ENCODE data around the gene TOMT.
"Not testable (repeated sequence)": the region's sequence is repeated elsewhere in the genome, so short reads cannot be mapped to it uniquely, and the experiment has no call there.

TOMT gene

GRCh38 chr11:72127923-72128322, 22.2 kb downstream of the TOMT start:
- DNase-seq (ENCODE audit: low read depth), result no peak

DNA sequence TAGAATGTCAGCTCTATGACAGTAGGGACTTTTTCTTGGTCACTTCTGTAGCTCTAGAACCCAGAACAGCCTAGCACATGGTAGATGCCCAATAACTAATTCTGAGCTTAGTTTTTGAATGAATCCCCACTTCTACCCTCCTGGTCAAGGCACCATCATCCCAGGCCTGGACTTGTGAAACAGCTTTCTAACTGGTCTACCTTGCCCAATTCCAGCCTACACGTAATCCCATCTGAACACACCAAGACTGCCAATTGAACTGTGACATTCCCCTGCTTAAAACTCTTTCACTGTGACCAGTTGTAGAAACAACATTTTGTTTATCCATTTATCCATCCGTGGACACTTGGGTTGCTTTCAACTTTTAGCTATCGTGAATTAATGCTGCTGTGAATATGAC, 23.7 kb downstream of the TOMT start:
- no peak for DNase-seq (ENCODE audit: low read depth)

DNA sequence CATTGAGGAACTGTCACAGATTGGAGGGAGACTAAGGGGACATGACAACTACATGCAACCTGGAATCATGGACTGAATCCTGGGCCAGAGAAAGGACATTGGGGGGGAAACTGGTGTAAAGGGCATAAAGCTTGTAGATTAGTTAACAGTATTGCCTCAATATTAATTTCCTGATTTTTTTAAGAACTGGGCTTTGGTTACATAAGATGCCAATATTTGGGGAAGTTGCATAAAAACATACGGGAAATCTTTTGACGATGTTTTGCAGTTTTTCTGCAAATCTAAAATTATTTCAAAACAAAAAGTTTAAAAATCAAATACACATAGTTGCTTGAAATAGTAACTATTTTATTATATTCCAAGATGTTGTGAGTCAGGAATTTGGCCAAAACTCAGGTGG, 26.9 kb downstream of the TOMT start:
- DNase-seq (ENCODE audit: low read depth), result no peak

DNA sequence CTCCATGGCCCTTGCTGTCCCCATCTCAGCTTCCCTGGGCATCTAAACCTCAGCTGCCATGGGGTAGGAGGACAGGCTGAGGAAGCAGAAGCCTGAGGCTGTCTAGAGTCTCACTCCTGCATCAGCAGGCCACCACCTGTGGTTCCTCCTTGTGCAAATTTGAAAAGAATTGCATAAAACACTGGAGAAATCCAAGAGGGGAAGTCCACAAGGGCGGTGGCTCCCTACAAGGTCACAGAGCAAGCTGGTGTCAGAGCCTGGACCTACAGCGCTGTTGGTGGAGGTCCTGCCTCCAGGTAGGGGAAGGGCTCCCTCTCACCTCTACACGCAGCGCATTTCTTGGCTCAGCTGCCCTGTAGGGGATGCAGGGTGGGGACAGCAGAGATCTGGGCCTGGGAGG, 29.7 kb downstream of the TOMT start, which contains the start of gene FOLR3:
FOLR3 (plus strand) TSS at position 253 of the 400 bp plus-strand sequence. CDS start 228 bp downstream, outside the sequence.
- not testable (repeated sequence) for DNase-seq (ENCODE audit: low read depth)

- DNase-seq (ENCODE audit: low read depth), result no peak
Measured at GRCh38 chr11:72135891-72136683, 30.4 kb downstream of the TOMT start.

- no peak for DNase-seq (ENCODE audit: low read depth)
Measured at GRCh38 chr11:72136684-72137262, 31.0 kb downstream of the TOMT start.

DNA sequence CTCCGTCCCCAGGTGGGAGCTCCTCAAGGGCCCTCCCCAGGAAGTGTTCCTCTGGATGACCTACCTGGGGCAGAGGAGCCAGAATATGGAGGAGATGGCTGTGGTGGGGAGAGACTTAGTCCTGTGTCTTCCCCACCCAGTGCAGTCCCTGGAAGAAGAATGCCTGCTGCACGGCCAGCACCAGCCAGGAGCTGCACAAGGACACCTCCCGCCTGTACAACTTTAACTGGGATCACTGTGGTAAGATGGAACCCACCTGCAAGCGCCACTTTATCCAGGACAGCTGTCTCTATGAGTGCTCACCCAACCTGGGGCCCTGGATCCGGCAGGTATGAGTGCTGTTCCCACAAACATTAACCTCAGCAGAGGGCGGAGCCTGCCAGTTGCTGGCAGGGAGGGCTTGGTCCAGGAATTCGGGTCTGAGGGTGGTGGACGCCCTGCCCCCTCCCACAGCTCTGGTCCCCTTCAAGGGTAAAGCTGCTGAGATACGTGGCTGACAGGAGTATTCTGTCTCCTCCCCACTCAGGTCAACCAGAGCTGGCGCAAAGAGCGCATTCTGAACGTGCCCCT, 33.2 kb downstream of the TOMT start:
- no peak for DNase-seq (ENCODE audit: low read depth)

DNA sequence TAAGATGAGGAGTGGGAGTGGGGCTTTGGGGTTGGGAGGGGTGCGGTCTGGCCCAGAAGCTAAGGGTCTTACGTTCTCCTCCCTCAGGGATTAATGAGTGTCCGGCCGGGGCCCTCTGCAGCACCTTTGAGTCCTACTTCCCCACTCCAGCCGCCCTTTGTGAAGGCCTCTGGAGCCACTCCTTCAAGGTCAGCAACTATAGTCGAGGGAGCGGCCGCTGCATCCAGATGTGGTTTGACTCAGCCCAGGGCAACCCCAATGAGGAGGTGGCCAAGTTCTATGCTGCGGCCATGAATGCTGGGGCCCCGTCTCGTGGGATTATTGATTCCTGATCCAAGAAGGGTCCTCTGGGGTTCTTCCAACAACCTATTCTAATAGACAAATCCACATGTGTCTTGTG, 33.8 kb downstream of the TOMT start:
- no peak for DNase-seq (ENCODE audit: low read depth)

- DNase-seq (ENCODE audit: low read depth), result no peak
Measured at GRCh38 chr11:72140661-72141060, 34.9 kb downstream of the TOMT start.

DNA sequence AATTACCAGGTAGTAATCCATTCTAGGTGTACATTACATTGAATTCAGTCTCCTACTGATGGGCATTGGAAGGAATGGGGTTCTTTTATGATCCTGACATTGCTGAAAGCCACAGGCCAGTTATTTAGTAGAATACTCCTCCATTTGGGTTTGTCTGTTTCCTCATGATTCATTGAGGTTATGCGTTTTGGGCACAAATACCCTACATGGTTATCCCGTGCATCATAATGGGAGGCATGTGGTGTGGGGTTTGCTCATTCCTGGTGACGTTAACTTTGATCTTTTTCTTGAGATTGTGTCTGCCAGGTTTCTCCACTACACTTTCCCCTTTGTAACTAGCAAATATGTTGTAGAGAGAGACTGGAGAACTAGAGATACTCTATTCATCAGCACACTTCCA, 35.3 kb downstream of the TOMT start:
- peak; percentile 20 for DNase-seq (ENCODE audit: low read depth)

DNA sequence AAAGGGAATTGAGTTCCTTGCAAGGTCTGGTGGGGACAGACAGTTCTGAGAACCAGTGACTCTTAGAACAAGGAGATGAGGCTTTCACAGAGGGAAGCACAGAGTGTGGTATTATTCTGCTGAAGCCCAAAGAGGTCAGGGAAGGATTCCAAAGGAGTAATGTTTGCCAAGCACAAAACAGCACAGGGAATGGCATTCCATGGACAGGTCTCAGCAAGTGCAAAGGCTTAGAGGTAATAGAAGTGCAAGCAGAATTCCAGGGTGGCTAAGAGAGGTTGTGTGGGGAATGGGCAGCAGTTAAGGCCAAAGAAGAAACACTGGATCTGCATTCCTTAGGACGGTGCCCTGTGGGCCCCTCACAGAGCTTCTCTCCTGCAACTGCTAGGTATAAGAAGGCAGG, 36.4 kb downstream of the TOMT start:
- not testable (repeated sequence) for DNase-seq (ENCODE audit: low read depth)

GRCh38 chr11:72142543-72142942, 36.8 kb downstream of the TOMT start:
- not testable (repeated sequence) for DNase-seq (ENCODE audit: low read depth)

- DNase-seq (ENCODE audit: low read depth), result peak; percentile 55
Measured at GRCh38 chr11:72144807-72145565, 39.3 kb downstream of the TOMT start.

DNA sequence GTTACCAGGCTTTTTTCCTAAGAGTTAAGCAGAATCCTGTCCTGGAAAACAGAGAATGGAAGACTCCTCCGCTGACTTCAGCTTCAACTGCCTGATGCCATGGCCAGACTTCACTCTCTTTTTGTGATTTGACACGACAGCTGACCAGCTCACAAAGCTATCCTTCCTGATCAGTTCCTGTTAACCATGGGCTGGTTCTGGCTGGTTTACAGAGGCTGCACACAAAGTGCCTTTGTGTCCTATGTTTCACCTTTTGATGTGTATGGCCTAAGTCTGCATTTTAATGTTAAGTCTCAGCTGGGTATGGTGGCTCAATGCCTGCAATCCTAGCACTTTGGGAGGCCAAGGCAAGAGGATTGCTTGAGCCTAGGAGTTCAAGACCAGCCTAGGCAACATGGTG, 40.9 kb downstream of the TOMT start:
- DNase-seq (ENCODE audit: low read depth), result no peak

GRCh38 chr11:72150882-72151281, 45.2 kb downstream of the TOMT start:
- DNase-seq (ENCODE audit: low read depth), result no peak

DNA sequence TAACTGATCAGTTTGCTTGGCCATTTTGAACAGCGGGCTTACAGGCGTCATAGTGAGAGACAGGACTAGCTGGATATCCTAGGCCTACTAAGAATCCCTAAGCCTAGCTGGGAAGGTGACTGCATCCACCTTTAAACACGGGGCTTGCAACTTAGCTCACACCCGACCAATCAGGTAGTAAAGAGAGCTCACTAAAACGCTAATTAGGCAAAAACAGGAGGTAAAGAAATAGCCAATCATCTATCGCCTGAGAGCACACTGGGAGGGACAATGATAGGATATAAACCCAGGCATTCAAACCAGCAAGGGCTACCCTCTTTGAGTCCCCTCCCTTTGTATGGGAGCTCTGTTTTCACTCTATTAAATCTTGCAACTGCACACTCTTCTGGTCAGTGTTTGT, 48.1 kb downstream of the TOMT start:
- DNase-seq (ENCODE audit: low read depth), result not testable (repeated sequence)

GRCh38 chr11:72154816-72155215, 49.1 kb downstream of the TOMT start:
- DNase-seq (ENCODE audit: low read depth), result no peak

- no peak for DNase-seq (ENCODE audit: low read depth)
Measured at GRCh38 chr11:72155751-72156150, 50.0 kb downstream of the TOMT start.

GRCh38 chr11:72157131-72157530, 51.4 kb downstream of the TOMT start:
- DNase-seq (ENCODE audit: low read depth), result no peak

Measured in fibroblast of the conjunctiva (primary cell).